Suprapubic skin (tissue), 4 donors: ENCODE results near the gene PLEKHO1.

Source experiments
- EP300 ChIP-seq: sonication (generic); formaldehyde crosslinking; IDR thresholded peaks from one replicate; pipeline ENCODE4 v1.6.1; 2017; ENCODE audit warnings: antibody characterized with exemption
- POLR2A ChIP-seq, 2 donors: fragments of 450-650 bp; IDR thresholded peaks; one replicate each; pipeline ENCODE4 v1.6.1; 2017; ENCODE audit warnings: antibody characterized with exemption in 2 of 2, mild to moderate bottlenecking in 2 of 2, moderate library complexity in 2 of 2
- POLR2AphosphoS5 ChIP-seq, 3 donors: sonication (generic); formaldehyde crosslinking; IDR thresholded peaks; one replicate each; pipeline ENCODE4 v1.6.1; 2017; ENCODE audit warnings: antibody characterized with exemption in 3 of 3
- TF ChIP-seq, protein P1 (sequence below), 2 donors: fragments of 200-600 bp in 1 of 2; fragments of 450-650 bp in 1 of 2; sonication (generic) in 1 of 2; IDR thresholded peaks; one replicate each; pipeline ENCODE4 v1.5.1; 2016 to 2019; ENCODE audit warnings: antibody characterized with exemption in 2 of 2, mild to moderate bottlenecking in 1 of 2, moderate library complexity in 1 of 2

DNA sequence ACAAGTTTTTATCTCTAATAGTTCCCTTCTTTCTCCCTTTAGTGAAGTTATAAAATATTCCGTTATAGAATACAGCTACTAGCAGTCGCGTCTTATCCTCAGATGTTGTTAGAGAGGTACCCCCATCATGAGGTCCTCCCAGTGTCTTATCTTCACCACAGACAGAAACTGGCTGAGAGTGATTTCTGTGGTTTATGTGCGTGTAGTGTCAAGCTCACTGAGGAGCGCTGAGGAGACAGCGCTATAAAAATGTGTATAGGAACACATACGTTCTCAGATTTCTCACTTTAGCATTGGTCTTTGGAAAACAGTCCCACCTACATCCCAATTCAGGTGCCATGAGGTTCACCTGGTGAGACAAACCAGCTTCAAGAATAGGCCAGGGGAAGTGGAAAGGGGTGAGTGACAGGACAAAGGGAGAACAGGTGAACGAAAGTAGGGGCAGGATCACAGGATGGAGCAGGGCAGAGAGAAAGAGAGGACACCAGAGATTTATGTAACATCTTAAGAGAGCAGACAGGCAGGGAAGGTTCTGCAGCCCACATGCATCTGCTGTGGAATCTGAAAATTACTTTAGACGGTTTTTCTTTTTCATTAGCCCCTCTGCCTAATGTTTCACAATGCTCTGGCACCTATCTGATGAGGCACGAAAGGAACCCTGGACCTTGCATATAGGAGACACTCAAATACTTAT is 2.7 kb upstream of the PLEKHO1 start:
- no peak for TF ChIP-seq POLR2A (IDR thresholded peaks at IDR 0.05)
- TF ChIP-seq, protein P1, sequence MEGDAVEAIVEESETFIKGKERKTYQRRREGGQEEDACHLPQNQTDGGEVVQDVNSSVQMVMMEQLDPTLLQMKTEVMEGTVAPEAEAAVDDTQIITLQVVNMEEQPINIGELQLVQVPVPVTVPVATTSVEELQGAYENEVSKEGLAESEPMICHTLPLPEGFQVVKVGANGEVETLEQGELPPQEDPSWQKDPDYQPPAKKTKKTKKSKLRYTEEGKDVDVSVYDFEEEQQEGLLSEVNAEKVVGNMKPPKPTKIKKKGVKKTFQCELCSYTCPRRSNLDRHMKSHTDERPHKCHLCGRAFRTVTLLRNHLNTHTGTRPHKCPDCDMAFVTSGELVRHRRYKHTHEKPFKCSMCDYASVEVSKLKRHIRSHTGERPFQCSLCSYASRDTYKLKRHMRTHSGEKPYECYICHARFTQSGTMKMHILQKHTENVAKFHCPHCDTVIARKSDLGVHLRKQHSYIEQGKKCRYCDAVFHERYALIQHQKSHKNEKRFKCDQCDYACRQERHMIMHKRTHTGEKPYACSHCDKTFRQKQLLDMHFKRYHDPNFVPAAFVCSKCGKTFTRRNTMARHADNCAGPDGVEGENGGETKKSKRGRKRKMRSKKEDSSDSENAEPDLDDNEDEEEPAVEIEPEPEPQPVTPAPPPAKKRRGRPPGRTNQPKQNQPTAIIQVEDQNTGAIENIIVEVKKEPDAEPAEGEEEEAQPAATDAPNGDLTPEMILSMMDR (IDR thresholded peaks at IDR 0.05): no peak
- no peak for TF ChIP-seq EP300
- no peak for TF ChIP-seq POLR2AphosphoS5 (IDR thresholded peaks at IDR 0.05)
